ENCODE data around the gene AGBL1.
A peak's percentile ranks its signal among the peaks of the same experiment; 100 is the strongest.
"Not testable (repeated sequence)": the region's sequence is repeated elsewhere in the genome, so short reads cannot be mapped to it uniquely, and the experiment has no call there.

AGBL1 gene

GRCh38 chr15:86522721-86523120 lies 443.1 kb downstream of the AGBL1 start:
- Histone ChIP-seq H3K4me3 (ENCODE audit: severe bottlenecking) (no peak overlapping the region), H3K4me1 (ENCODE audit: insufficient read depth, poor library complexity, severe bottlenecking) (no peaks in the 10 kb centered on the region), H3K27me3 (ENCODE audit: insufficient read depth, poor library complexity, severe bottlenecking) (no peaks in the 10 kb centered on the region), H3K9me3 (ENCODE audit: severe bottlenecking) (no peaks in the 10 kb centered on the region), H3K36me3 (ENCODE audit: low read depth) (no peaks in the 10 kb centered on the region), H3K27ac (ENCODE audit: poor library complexity, severe bottlenecking) (no peak overlapping the region)
- TF ChIP-seq CTCF (IDR thresholded peaks at IDR 0.05; ENCODE audit: poor library complexity, severe bottlenecking): no peak
- no peak for DNase-seq (ENCODE audit: low spot score)
- ATAC-seq (ENCODE audit: low read depth): no peak

- Histone ChIP-seq H3K27me3 (ENCODE audit: insufficient read depth, poor library complexity, severe bottlenecking) (no peaks in the 10 kb centered on the region), H3K4me1 (ENCODE audit: insufficient read depth, poor library complexity, severe bottlenecking) (no peaks in the 10 kb centered on the region), H3K27ac (ENCODE audit: poor library complexity, severe bottlenecking) (no peak overlapping the region), H3K4me3 (ENCODE audit: severe bottlenecking) (no peak overlapping the region), H3K36me3 (ENCODE audit: low read depth) (no peaks in the 10 kb centered on the region), H3K9me3 (ENCODE audit: severe bottlenecking) (no peaks in the 10 kb centered on the region)
- DNase-seq (ENCODE audit: low spot score) (no peak), ATAC-seq (ENCODE audit: low read depth) (no peak)
- no peak for TF ChIP-seq CTCF (IDR thresholded peaks at IDR 0.05; ENCODE audit: poor library complexity, severe bottlenecking)
Observed at GRCh38 chr15:86526938-86527690, 447.4 kb downstream of the AGBL1 start.

GRCh38 chr15:86528094-86528493 lies 448.4 kb downstream of the AGBL1 start:
- not testable (repeated sequence) for H3K27ac ChIP-seq (ENCODE audit: poor library complexity, severe bottlenecking); H3K36me3 ChIP-seq (ENCODE audit: low read depth); ATAC-seq (ENCODE audit: low read depth); H3K4me3 ChIP-seq (ENCODE audit: severe bottlenecking); H3K27me3 ChIP-seq (ENCODE audit: insufficient read depth, poor library complexity, severe bottlenecking); H3K9me3 ChIP-seq (ENCODE audit: severe bottlenecking); H3K4me1 ChIP-seq (ENCODE audit: insufficient read depth, poor library complexity, severe bottlenecking); DNase-seq (ENCODE audit: low spot score)

GRCh38 chr15:86538141-86538540 lies 458.5 kb downstream of the AGBL1 start:
- no peak for DNase-seq (ENCODE audit: low spot score)
- Histone ChIP-seq H3K9me3 (ENCODE audit: severe bottlenecking) (no peaks in the 10 kb centered on the region), H3K27me3 (ENCODE audit: insufficient read depth, poor library complexity, severe bottlenecking) (peaks cover 8% of the 10 kb centered on the region), H3K36me3 (ENCODE audit: low read depth) (no peaks in the 10 kb centered on the region), H3K27ac (ENCODE audit: poor library complexity, severe bottlenecking) (no peak overlapping the region), H3K4me3 (ENCODE audit: severe bottlenecking) (no peak overlapping the region), H3K4me1 (ENCODE audit: insufficient read depth, poor library complexity, severe bottlenecking) (no peaks in the 10 kb centered on the region)
- no peak for TF ChIP-seq CTCF (IDR thresholded peaks at IDR 0.05; ENCODE audit: poor library complexity, severe bottlenecking)
- no peak for ATAC-seq (ENCODE audit: low read depth)

GRCh38 chr15:86540840-86541467 lies 461.3 kb downstream of the AGBL1 start:
- 0 out of 3 replicates have a peak, but pooled peaks have one; percentile 23 for ATAC-seq (ENCODE audit: low read depth)
- H3K4me1 ChIP-seq (ENCODE audit: insufficient read depth, poor library complexity, severe bottlenecking): no peaks in the 10 kb centered on the region
- no peak overlapping the region for H3K4me3 ChIP-seq (ENCODE audit: severe bottlenecking)
- DNase-seq (ENCODE audit: low spot score): no peak
- no peak overlapping the region for H3K27ac ChIP-seq (ENCODE audit: poor library complexity, severe bottlenecking)
- H3K9me3 ChIP-seq (ENCODE audit: severe bottlenecking): no peaks in the 10 kb centered on the region
- H3K27me3 ChIP-seq (ENCODE audit: insufficient read depth, poor library complexity, severe bottlenecking): peaks cover 8% of the 10 kb centered on the region
- no peaks in the 10 kb centered on the region for H3K36me3 ChIP-seq (ENCODE audit: low read depth)
- TF ChIP-seq CTCF (IDR thresholded peaks at IDR 0.05; ENCODE audit: poor library complexity, severe bottlenecking): no peak
